Measurements from ENCODE around the gene ERI3.

DNA sequence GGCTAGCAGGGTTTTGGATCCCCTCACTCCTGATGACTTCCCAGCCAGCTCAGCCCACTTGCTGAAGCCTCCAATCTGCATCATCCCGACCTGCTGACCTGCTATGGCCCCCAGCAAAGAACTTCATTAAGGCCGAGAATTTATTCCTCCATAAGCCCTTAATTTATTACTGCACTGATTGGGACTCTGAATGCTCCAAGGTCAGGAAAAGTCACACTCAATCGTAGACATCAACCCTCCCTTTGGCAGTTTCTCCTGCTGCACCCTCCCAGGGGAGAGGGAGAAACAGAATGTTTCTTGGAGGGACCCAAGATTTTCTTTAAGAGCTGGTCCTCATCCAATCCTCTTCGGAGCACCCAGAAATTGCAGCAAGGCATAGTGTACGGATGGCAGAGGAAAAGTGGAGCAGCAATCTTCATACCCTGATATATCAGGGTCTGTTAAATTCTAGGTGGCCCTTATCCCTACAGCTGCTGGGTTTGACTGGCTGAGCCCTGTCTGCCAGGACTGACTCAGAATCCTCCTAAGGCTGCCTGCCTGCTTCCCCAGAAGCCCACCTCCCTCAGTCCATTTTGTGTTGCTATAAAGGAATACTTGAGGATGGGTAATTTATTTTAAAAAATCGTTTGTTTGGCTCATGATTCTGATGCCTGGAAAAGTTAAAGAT, 79.6 kb downstream of the ERI3 start:
- TF ChIP-seq EZH2 (IDR thresholded peaks at IDR 0.05; ENCODE audit: borderline replicate concordance, low read depth, low read length, severe bottlenecking), result no peak
- TF ChIP-seq, protein P1, sequence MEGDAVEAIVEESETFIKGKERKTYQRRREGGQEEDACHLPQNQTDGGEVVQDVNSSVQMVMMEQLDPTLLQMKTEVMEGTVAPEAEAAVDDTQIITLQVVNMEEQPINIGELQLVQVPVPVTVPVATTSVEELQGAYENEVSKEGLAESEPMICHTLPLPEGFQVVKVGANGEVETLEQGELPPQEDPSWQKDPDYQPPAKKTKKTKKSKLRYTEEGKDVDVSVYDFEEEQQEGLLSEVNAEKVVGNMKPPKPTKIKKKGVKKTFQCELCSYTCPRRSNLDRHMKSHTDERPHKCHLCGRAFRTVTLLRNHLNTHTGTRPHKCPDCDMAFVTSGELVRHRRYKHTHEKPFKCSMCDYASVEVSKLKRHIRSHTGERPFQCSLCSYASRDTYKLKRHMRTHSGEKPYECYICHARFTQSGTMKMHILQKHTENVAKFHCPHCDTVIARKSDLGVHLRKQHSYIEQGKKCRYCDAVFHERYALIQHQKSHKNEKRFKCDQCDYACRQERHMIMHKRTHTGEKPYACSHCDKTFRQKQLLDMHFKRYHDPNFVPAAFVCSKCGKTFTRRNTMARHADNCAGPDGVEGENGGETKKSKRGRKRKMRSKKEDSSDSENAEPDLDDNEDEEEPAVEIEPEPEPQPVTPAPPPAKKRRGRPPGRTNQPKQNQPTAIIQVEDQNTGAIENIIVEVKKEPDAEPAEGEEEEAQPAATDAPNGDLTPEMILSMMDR (IDR thresholded peaks at IDR 0.05; ENCODE audit: extremely low read depth in 1 of 2, insufficient read depth in 1 of 2, low read depth in 1 of 2, low read length in 2 of 2), result no peak
- no peak for TF ChIP-seq POLR2A (IDR thresholded peaks at IDR 0.05; ENCODE audit: low read depth, low read length)
- no peak for TF ChIP-seq POLR2AphosphoS5 (IDR thresholded peaks at IDR 0.05; ENCODE audit: insufficient read depth, low read depth, low read length)
- TF ChIP-seq, protein P2, sequence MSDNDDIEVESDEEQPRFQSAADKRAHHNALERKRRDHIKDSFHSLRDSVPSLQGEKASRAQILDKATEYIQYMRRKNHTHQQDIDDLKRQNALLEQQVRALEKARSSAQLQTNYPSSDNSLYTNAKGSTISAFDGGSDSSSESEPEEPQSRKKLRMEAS (IDR thresholded peaks at IDR 0.05; ENCODE audit: insufficient read depth, insufficient read length), result no peak
- TF ChIP-seq GATA2 (IDR thresholded peaks at IDR 0.05; ENCODE audit: insufficient read depth, insufficient read length, low read depth, low read length), result no peak
- TF ChIP-seq FOS (IDR thresholded peaks at IDR 0.05; ENCODE audit: borderline replicate concordance, insufficient read depth, low read length), result no peak

Measured in endothelial cell of umbilical vein (primary cell).